GM13977 (cell line): ENCODE data around the gene SLC24A3.

Experiments
- DNase-seq: peaks from one replicate; pipeline ENCODE4 v3.0.0; 2012; ENCODE audit warnings: low spot score
- in situ Hi-C: fragments of 300-500 bp; cut with MboI; formaldehyde crosslinking; loops from one replicate; pipeline ENCODE4 v1.12.0; 2022; ENCODE audit warnings: low sequenced_read_pairs, low pct_unique_long_range_greater_than_20kb, mixed read lengths, inconsistent platforms; ENCODE audit not compliant: unreplicated experiment
- TF ChIP-seq, protein P1 (sequence below): IDR thresholded peaks from 2 replicates; pipeline ENCODE4 v1.5.1; 2012; ENCODE audit warnings: mild to moderate bottlenecking, control low read depth; ENCODE audit not compliant: insufficient read depth; ENCODE audit errors: extremely low read depth, missing control alignments

Gene SLC24A3

DNA sequence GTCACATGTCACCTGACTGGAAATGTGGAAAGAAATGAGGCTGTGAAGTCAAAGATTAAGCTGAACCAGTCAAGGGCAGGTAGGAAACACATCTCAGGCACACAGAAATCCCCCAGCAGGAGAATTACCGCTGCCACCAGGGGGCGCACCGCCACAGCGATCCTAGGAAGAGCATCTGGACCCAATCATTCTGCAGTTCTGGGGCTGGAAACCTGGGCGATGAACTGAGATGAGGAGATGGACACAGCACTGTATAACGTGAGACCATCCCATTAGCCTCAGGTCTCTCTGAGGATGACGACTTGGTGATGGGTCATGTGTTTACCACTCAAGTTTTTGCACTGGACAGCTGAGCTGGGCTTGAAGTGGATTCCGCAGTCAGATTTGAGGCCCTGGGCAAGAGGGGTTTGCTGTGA lies 6.5 kb upstream of the SLC24A3 start:
- peak; percentile 69 for DNase-seq
- in situ Hi-C loops = loop anchor here (10.0 to 25.0 kb wide), 3 partner anchors 379 to 794 kb away; no protein-coding TSS in a partner anchor
- TF ChIP-seq, protein P1, sequence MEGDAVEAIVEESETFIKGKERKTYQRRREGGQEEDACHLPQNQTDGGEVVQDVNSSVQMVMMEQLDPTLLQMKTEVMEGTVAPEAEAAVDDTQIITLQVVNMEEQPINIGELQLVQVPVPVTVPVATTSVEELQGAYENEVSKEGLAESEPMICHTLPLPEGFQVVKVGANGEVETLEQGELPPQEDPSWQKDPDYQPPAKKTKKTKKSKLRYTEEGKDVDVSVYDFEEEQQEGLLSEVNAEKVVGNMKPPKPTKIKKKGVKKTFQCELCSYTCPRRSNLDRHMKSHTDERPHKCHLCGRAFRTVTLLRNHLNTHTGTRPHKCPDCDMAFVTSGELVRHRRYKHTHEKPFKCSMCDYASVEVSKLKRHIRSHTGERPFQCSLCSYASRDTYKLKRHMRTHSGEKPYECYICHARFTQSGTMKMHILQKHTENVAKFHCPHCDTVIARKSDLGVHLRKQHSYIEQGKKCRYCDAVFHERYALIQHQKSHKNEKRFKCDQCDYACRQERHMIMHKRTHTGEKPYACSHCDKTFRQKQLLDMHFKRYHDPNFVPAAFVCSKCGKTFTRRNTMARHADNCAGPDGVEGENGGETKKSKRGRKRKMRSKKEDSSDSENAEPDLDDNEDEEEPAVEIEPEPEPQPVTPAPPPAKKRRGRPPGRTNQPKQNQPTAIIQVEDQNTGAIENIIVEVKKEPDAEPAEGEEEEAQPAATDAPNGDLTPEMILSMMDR = peak; percentile 92

DNA sequence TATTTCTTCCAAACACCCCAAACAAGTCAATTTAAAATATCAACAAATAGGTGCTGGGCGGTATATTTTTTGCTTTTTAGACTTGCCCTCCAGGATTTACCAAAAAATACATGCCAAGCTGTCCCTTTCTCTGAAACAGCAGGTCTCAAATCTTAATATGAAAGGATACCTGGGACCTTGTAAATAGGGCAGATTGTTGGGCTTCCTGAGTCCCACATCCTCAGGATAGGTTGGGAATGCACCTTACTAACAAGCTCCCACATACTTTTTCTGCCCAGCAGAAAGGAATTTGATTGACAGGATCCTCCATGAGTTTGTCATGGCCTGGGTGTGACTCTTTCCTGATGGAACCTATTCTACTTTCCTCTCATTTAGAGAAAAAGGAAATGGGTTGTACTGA lies 4.9 kb upstream of the SLC24A3 start:
- TF ChIP-seq, protein P1 = no peak
- in situ Hi-C loops = loop anchor here (10.0 to 25.0 kb wide), 3 partner anchors 377 to 795 kb away; no protein-coding TSS in a partner anchor
- no peak for DNase-seq

GRCh38 chr20:19210391-19211155 lies 1.9 kb upstream of the SLC24A3 start:
- DNase-seq = no peak
- in situ Hi-C loops = loop anchor here (25.0 kb wide), 2 partner anchors 452 to 798 kb away; no protein-coding TSS in a partner anchor
- TF ChIP-seq, protein P1 = no peak

DNA sequence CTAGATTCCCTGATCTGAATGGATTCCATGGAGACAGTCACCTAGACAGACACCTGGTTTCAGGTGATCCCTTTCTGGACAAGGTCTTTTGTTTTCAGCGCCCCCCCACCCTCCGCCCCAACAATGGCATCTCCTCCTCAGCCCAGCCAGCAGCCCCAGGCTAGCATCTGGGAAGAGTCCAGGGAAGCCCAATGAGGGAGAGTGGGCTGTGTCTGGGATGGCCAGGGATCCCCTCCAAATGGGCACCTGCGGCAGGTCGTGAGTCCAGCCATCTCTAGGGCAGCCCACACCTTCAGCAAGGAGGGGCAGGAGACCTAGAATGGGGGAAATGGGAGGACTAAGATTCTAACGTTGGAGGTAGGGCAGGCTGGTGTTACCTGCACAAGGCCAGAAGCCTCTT lies 1.2 kb upstream of the SLC24A3 start:
- TF ChIP-seq, protein P1 = no peak
- DNase-seq = no peak
- in situ Hi-C loops = loop anchor here (25.0 kb wide), 2 partner anchors 451 to 799 kb away; no protein-coding TSS in a partner anchor

GRCh38 chr20:19211661-19212468 lies 577 bp upstream of the SLC24A3 start:
- in situ Hi-C loops = loop anchor here (25.0 kb wide), 2 partner anchors 450 to 800 kb away; no protein-coding TSS in a partner anchor
- TF ChIP-seq, protein P1 = no peak
- DNase-seq = peak; percentile 30

DNA sequence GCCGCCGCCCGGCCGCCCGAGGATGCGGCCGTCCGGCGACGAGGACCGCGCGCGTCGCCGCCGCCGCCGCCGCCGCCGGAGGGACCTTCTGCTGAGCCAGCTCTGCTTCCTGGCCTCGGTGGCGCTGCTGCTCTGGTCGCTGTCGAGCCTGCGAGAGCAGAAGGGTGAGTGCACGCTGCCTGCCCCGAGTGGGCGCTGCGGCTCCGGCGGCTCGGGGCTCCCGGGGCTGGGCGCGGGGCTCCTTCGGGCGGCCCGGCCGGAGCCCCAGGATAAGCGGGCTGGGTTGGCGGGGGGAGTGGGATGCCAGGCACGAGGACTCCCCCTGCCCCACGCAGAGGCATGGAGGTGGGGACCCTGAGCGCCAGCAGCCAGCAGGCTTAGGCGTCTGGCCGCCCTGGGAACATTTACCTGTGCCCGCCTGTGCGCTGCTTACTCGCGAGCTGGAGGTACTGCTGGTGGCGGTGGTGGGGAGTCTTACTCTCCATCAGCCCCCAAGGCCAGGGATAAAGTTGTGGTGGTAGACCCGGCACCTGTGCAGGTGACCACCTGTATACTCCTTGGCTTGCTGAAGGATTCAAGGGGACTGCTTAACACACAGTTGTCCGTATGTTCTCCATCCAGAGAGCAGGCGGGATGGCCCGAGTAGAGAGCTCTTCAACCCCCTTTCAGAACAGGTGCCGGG lies 520 bp downstream of the SLC24A3 start:
- DNase-seq = peak; percentile 70
- TF ChIP-seq, protein P1 = peak; percentile 42
- in situ Hi-C loops = loop anchor here (25.0 kb wide), 2 partner anchors 449 to 801 kb away; no protein-coding TSS in a partner anchor
